ENCODE data around the gene PTPRK.

DNA sequence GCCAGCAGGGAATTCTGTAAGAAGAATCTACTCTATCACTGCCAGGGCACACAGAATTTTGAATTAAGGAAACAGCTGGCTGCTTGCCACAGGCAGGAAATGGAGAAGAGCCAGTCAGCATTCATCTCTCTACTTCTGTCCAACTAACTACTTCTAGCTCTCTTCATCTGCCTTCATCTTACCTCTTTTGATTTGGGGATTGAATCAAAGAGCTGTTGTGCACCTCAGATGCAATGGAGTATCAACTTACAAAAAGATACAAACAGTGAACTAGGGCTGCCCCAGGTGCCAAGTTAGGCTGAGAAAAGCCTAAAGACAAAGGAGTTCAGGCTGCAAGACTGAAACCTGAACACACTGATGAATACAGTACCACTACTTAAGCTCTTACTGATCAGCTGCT, 82.0 kb downstream of the PTPRK start:
- TF ChIP-seq, protein P1, sequence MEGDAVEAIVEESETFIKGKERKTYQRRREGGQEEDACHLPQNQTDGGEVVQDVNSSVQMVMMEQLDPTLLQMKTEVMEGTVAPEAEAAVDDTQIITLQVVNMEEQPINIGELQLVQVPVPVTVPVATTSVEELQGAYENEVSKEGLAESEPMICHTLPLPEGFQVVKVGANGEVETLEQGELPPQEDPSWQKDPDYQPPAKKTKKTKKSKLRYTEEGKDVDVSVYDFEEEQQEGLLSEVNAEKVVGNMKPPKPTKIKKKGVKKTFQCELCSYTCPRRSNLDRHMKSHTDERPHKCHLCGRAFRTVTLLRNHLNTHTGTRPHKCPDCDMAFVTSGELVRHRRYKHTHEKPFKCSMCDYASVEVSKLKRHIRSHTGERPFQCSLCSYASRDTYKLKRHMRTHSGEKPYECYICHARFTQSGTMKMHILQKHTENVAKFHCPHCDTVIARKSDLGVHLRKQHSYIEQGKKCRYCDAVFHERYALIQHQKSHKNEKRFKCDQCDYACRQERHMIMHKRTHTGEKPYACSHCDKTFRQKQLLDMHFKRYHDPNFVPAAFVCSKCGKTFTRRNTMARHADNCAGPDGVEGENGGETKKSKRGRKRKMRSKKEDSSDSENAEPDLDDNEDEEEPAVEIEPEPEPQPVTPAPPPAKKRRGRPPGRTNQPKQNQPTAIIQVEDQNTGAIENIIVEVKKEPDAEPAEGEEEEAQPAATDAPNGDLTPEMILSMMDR (optimal IDR thresholded peaks at IDR 0.05 in 1 of 3, IDR thresholded peaks at IDR 0.05 in 1 of 3, conservative IDR thresholded peaks at IDR 0.05 in 1 of 3; ENCODE audit: extremely low read depth in 1 of 3, insufficient read depth in 2 of 3, low read length in 3 of 3), result no peak
- TF ChIP-seq EZH2 (IDR thresholded peaks at IDR 0.05; ENCODE audit: low read length), result no peak

All from keratinocyte (primary cell).